ENCODE measurements around the gene CCDC30. TPM values are rescaled to one million over a fixed set of nuclear protein-coding genes. Genes with fewer than 3 reads are reported as not detected.
A peak's percentile ranks its signal among the peaks of the same experiment; 100 is the strongest.

CCDC30 gene
- total and polyA plus RNA-seq, 9 of the 15 experiments (the other 6 are each of a cell fraction or from before 2014, with no cell fraction given): 0.05 to 0.91 (median 0.24) TPM

DNA sequence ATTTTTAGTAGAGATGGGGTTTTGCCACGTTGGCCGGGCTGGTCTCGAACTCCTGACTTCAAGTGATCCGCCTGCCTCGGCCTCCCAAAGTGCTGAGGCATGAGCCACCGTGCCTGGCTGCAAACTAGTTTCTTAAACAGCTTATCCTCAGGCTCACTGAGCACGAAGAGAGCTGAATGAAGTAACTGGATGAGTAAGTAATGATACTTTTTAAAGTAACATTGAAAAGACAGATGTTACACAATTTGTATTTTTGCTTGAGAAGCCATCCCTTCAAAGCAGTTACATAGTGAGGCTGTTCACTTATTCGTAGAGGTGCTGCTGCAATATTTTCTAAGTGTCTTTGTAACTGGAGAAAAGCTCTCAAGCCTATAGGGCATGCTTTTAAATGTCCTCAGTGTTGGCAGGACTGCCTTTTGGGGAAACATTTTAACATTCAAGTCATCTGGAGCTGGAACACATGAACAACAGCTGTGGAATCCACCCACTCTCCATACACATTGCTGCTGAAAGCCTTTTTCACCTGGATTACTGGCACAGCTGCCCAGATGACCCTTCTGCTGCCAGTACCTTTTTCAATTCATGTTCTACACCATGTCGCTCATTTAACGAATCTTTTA, 216.4 kb downstream of the CCDC30 start:
- Histone ChIP-seq H3K9ac (ENCODE audit: insufficient read depth in 1 of 2, low read depth in 2 of 2, low read length in 2 of 2) (peak overlapping the region in 1 of 2 experiments; percentile 99; a peak in 2 of 4 replicates), H2AFZ (ENCODE audit: low read depth, low read length) (no peak overlapping the region), H3K9me1 (ENCODE audit: control insufficient read depth, insufficient read depth, low read length) (no peaks in the 10 kb centered on the region), H4K20me1 (replicated peaks; ENCODE audit: control insufficient read depth, insufficient read depth, low read length) (peaks cover 13% of the 10 kb centered on the region), H3K27me3 (ENCODE audit: control insufficient read depth in 2 of 2, insufficient read depth in 2 of 2, low read length in 2 of 2) (no peaks in the 10 kb centered on the region), H3K36me3 (ENCODE audit: control insufficient read depth, insufficient read depth, low read length) (peaks cover 46% of the 10 kb centered on the region), H3K4me1 (replicated peaks in 1 of 2; ENCODE audit: control insufficient read depth in 2 of 2, insufficient read depth in 2 of 2, low read length in 2 of 2) (peaks cover 3 to 14% of the 10 kb centered on the region in 2 experiments; a peak in 3 of 5 replicates), H3K79me2 (ENCODE audit: control insufficient read depth, insufficient read depth, low read length) (peaks cover 46% of the 10 kb centered on the region), H3K4me2 (ENCODE audit: insufficient read depth, low read length) (peak overlapping the region; percentile 96), H3K9me3 (replicated peaks; ENCODE audit: control insufficient read depth, insufficient read depth, low read depth, low read length) (no peaks in the 10 kb centered on the region), H3K4me3 (peak overlapping the region; percentile 77), H3K27ac (ENCODE audit: extremely low read depth, low read depth, low read length) (peak overlapping the region; percentile 20; the same call in 1 of the 3 replicates)
- no peak for FAIRE-seq
- no TSS peak for BruUV-seq (replicated peaks)
- no peak for DNase-seq (ENCODE audit: extremely low read depth in 1 of 4, low spot score in 3 of 4)
- TF ChIP-seq TGIF2 (CRISPR knock-in tag; IDR thresholded peaks at IDR 0.05) (0 out of 2 replicates have a peak, but pooled peaks have one; percentile 34), MECOM (CRISPR knock-in tag; IDR thresholded peaks at IDR 0.05) (no peak), CEBPB (tag; IDR thresholded peaks at IDR 0.05) (peak; percentile 17; the same call in 1 of the 2 replicates)
- ATAC-seq: no peak
- WGBS (ENCODE audit: insufficient coverage, low coverage, missing lambda C conversion rate): 76% methylated on average over 10 of the region's 10 CpGs
- in situ Hi-C loops (cut with MboI): no loop called here
- intact Hi-C loops (cut with micrococcal nuclease): no loop called here
- ChIA-PET POLR2A (interaction anchor here (1.2 to 8.0 kb wide), 4 partner anchors 9 to 21 kb away, joined by 3 to 72 read pairs (median 36); partner anchors contain the start of gene PPIH), CTCF (ENCODE audit: low intra/inter-chr PET ratio) (no interaction called here)

DNA sequence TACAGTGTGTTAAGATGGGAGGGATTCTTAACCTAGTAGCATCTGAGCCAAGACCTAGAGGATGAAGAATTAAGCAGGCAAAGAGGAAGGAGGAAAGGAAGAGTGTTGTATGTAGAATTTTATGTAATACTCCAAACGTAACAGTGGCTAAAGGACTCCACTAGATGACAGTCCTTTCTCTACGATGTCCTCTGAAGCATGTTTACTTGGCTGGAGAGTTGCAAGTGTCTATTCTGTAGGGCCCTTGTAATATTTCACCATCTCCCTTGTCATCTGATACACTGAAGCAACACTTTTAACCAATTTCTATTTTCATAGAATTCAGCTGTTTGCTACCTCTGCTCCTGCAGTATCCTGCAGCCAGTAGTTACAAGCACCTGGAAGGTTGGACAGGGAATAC, 217.0 kb downstream of the CCDC30 start:
- Histone ChIP-seq H3K9me1 (ENCODE audit: control insufficient read depth, insufficient read depth, low read length) (no peaks in the 10 kb centered on the region), H3K9ac (ENCODE audit: insufficient read depth in 1 of 2, low read depth in 2 of 2, low read length in 2 of 2) (peak overlapping the region in 1 of 2 experiments; percentile 99; a peak in 2 of 4 replicates), H3K79me2 (ENCODE audit: control insufficient read depth, insufficient read depth, low read length) (peaks cover 52% of the 10 kb centered on the region), H3K4me1 (replicated peaks in 1 of 2; ENCODE audit: control insufficient read depth in 2 of 2, insufficient read depth in 2 of 2, low read length in 2 of 2) (peaks cover 3 to 17% of the 10 kb centered on the region in 2 experiments; a peak in 3 of 5 replicates), H3K4me3 (peak overlapping the region; percentile 77), H4K20me1 (replicated peaks; ENCODE audit: control insufficient read depth, insufficient read depth, low read length) (peaks cover 19% of the 10 kb centered on the region), H3K9me3 (replicated peaks; ENCODE audit: control insufficient read depth, insufficient read depth, low read depth, low read length) (no peaks in the 10 kb centered on the region), H3K36me3 (ENCODE audit: control insufficient read depth, insufficient read depth, low read length) (peaks cover 46% of the 10 kb centered on the region), H3K27ac (ENCODE audit: extremely low read depth, low read depth, low read length) (no peak overlapping the region; the same call in 1 of the 3 replicates), H2AFZ (ENCODE audit: low read depth, low read length) (no peak overlapping the region), H3K4me2 (ENCODE audit: insufficient read depth, low read length) (peak overlapping the region; percentile 96), H3K27me3 (ENCODE audit: control insufficient read depth in 2 of 2, insufficient read depth in 2 of 2, low read length in 2 of 2) (no peaks in the 10 kb centered on the region)
- CTCF ChIA-PET (ENCODE audit: low intra/inter-chr PET ratio): no interaction called here
- WGBS (ENCODE audit: insufficient coverage, low coverage, missing lambda C conversion rate): 12% methylated on average over 2 of the region's 2 CpGs
- intact Hi-C loops (cut with micrococcal nuclease): loop anchor here (5.0 to 10.0 kb wide), 2 partner anchors 87 to 255 kb away; partner anchors contain the start of genes C1orf50 and P3H1
- FAIRE-seq: no peak
- POLR2A ChIA-PET: interaction anchor here (1.1 to 8.0 kb wide), 4 partner anchors 10 to 22 kb away, joined by 4 to 72 read pairs (median 36); partner anchors contain the start of gene PPIH
- no TSS peak for BruUV-seq (replicated peaks)
- no peak for ATAC-seq
- in situ Hi-C loops (cut with MboI): no loop called here
- no peak for DNase-seq (ENCODE audit: extremely low read depth in 1 of 4, low spot score in 3 of 4)
- no peak for TF ChIP-seq HNRNPK (IDR thresholded peaks at IDR 0.05; ENCODE audit: low read depth, low read length, poor library complexity, severe bottlenecking)
- TF ChIP-seq ERF (CRISPR knock-in tag; IDR thresholded peaks at IDR 0.05): no peak
- no peak for TF ChIP-seq CC2D1A (IDR thresholded peaks at IDR 0.05)
- no peak for TF ChIP-seq BCOR (IDR thresholded peaks at IDR 0.05)
- no peak for TF ChIP-seq EGR1 (conservative IDR thresholded peaks at IDR 0.05)
- no peak for TF ChIP-seq HOMEZ (CRISPR knock-in tag; IDR thresholded peaks at IDR 0.05)
- TF ChIP-seq RAD21 (CRISPR knock-in tag; conservative IDR thresholded peaks at IDR 0.05 in 1 of 2, IDR thresholded peaks at IDR 0.05 in 1 of 2): peak in 1 of 2 experiments; percentile 29; a peak in 2 of 4 replicates
- no peak for TF ChIP-seq OTX1 (CRISPR knock-in tag; IDR thresholded peaks at IDR 0.05)
- TF ChIP-seq, protein P1, sequence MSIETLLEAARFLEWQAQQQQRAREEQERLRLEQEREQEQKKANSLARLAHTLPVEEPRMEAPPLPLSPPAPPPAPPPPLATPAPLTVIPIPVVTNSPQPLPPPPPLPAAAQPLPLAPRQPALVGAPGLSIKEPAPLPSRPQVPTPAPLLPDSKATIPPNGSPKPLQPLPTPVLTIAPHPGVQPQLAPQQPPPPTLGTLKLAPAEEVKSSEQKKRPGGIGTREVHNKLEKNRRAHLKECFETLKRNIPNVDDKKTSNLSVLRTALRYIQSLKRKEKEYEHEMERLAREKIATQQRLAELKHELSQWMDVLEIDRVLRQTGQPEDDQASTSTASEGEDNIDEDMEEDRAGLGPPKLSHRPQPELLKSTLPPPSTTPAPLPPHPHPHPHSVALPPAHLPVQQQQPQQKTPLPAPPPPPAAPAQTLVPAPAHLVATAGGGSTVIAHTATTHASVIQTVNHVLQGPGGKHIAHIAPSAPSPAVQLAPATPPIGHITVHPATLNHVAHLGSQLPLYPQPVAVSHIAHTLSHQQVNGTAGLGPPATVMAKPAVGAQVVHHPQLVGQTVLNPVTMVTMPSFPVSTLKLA (conservative IDR thresholded peaks at IDR 0.05): no peak
- TF ChIP-seq CBFA2T3 (IDR thresholded peaks at IDR 0.05): no peak
